ENCODE results near the gene SCN4B.

Gene SCN4B

GRCh38 chr11:118128310-118128709 is 24.3 kb downstream of the SCN4B start:
- DNase-seq, result no peak

GRCh38 chr11:118126082-118126838 is 26.4 kb downstream of the SCN4B start:
- no peak for DNase-seq

GRCh38 chr11:118124929-118125535 is 27.6 kb downstream of the SCN4B start:
- DNase-seq, result peak; percentile 3

- DNase-seq, result no peak
Observed at GRCh38 chr11:118120793-118121192, 31.8 kb downstream of the SCN4B start.

GRCh38 chr11:118117790-118118601 is 34.6 kb downstream of the SCN4B start:
- DNase-seq, result no peak

GRCh38 chr11:118115048-118115447 is 37.6 kb downstream of the SCN4B start:
- no peak for DNase-seq

- no peak for DNase-seq
Observed at GRCh38 chr11:118114266-118114665, 38.4 kb downstream of the SCN4B start.

GRCh38 chr11:118112711-118113430 is 39.8 kb downstream of the SCN4B start:
- no peak for DNase-seq

GRCh38 chr11:118111744-118112035 is 40.9 kb downstream of the SCN4B start:
- DNase-seq, result no peak

GRCh38 chr11:118111019-118111743 is 41.4 kb downstream of the SCN4B start:
- DNase-seq, result no peak

GRCh38 chr11:118109231-118109630 is 43.4 kb downstream of the SCN4B start:
- DNase-seq, result no peak

GRCh38 chr11:118108513-118108912 is 44.1 kb downstream of the SCN4B start:
- no peak for DNase-seq

- DNase-seq, result no peak
Observed at GRCh38 chr11:118106789-118107335, 45.8 kb downstream of the SCN4B start.

GRCh38 chr11:118105657-118106305 is 46.8 kb downstream of the SCN4B start:
- no peak for DNase-seq

- DNase-seq, result no peak
Observed at GRCh38 chr11:118104491-118104890, 48.1 kb downstream of the SCN4B start.

GRCh38 chr11:118102721-118103261 is 49.8 kb downstream of the SCN4B start:
- DNase-seq, result no peak

GRCh38 chr11:118100691-118101232 is 51.9 kb downstream of the SCN4B start:
- DNase-seq, result no peak

- no peak for DNase-seq
Observed at GRCh38 chr11:118099838-118100556, 52.6 kb downstream of the SCN4B start.

- DNase-seq, result peak; percentile 80
Observed at GRCh38 chr11:118098996-118099837, 53.4 kb downstream of the SCN4B start.
